GM21576 (cell line): Measurements from ENCODE around the gene PNCK.
"Not testable (repeated sequence)": the region's sequence is repeated elsewhere in the genome, so short reads cannot be mapped to it uniquely, and the experiment has no call there.

ENCODE experiments used
- ATAC-seq: cut with Tn5 transposase; IDR thresholded peaks from one replicate; pipeline ENCODE4 v1.9.1; 2021; ENCODE audit warnings: mild to moderate bottlenecking, moderate library complexity; ENCODE audit not compliant: unreplicated experiment

Gene PNCK

DNA sequence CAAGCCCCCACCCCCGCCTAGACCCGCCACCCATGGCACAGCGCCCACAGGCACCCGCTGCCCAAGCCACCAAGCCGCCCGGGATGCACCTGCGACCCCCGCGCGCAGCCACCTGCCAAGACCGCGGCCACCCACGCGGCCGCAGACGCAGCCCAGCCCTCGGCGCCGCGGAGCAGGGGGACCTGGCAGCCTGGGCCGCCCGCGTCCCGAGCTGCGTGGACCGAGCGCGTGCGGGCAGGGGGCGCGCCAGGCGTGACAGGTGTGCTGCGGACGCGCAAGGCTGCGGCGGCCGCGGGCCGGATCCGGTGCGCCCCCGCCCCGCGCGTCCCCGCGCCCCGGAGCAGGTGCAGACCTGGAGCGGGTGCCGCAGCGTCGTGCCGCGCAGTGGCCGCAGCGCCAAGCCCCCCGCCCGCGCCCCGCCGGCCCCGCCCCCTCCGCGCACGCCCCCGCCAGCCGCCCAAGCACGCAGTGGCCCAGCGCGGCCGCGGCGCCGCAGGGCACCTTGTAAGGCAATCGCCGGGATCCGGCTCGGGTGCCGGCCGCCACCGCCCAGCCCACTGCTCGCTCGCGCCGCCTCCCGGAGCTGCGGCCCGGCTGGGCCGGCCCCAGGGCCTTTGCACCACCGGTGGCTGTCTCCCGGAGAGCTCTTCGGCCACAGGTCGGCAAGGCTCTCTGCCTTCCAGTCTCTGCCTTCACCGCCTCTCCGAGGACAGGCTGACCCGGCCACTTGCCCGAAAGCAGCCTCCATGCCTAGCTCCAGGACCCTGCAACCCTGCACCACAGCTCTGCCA lies at the start of gene PNCK:
PNCK (minus strand) TSS at position 386 of the 791 bp plus-strand sequence. CDS start 737 bp downstream, outside the sequence.
- no peak for ATAC-seq

DNA sequence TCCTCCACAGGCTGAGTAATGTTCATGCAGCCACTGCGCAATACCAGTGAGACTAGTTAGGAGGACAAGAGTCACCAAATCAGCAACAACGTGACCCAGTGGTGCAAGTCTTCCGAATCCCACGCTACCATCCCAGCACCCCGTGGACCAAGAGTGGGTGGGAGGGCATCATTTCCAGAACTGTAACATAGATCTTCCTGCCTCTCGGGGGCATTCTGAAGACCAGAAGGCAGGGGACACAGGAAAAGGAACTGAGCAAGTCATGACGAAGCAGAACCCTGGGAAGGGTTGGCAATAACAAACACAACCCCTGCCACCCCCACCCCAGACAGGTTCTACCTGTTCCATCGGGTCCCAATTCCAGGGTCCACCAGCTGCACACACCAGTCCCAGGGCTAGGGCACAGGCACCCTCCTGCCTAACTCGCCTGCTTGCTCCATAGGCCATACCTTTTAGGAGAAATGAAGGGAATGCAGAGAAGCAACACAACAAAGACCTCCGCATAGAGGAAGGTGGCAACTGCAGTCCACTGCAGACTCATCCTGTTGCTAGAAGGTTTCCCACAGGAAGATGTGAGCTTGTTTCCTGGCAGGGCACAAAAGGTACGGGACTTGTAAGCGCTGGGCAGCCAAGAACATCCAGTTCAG lies 49.2 kb upstream of the PNCK start:
- ATAC-seq, result no peak

DNA sequence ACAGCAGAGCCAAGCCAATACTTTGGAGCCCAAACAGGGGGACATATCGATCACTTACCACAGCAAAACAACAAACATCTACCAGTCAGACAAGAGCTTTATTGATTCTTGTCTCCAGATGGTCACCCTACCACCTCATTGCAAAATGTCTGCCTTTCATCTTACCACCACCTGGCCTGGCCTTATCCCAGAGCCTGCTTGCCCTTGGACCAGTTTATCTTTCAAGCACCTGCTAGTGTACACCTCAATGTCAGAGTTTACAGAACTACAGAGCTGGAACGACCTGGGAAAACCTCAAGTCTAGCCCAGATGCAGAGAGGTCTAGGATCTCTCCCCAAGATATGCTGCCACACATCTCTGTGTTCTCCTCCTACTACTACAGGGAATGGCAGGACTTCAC lies 46.1 kb upstream of the PNCK start:
- ATAC-seq, result no peak

DNA sequence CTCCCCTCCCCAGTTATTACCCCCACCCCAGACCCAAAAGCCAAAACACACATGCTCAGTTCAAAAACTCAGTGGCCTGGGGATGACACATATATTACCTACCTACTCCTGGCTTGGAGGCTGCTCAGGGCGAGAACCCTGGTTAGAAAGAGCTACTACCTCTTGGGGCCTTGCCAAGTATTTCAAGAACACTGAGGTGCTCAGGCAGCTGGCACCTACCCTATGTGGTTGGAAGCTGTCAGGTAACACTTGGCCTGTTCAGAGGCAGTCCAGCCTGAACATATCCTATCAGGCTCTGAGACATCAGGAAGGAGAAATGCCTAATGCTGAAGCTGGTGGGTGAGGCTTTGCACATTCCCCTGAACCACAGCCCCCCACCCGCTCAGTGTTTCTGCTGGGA lies 45.6 kb upstream of the PNCK start:
- ATAC-seq, result no peak

DNA sequence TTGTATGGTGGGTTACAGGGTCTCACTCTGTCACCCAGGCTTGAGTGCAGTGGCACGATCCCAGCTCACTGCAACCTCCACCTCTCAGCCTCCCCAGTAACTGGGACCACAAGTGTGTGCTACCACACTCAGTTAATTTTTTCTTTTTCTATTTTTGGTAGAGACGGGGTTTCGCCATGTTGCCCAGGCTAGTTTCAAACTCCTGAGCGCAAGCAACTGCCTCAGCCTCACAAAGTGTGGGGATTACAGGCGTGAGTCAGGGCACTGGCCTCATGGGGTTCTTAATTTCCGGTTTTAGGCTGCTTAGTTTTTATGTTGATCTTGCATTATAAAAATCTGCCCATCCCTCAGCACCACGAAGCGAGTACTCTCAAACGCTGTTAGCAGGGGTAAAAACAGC lies 43.8 kb upstream of the PNCK start:
- ATAC-seq, result no peak

DNA sequence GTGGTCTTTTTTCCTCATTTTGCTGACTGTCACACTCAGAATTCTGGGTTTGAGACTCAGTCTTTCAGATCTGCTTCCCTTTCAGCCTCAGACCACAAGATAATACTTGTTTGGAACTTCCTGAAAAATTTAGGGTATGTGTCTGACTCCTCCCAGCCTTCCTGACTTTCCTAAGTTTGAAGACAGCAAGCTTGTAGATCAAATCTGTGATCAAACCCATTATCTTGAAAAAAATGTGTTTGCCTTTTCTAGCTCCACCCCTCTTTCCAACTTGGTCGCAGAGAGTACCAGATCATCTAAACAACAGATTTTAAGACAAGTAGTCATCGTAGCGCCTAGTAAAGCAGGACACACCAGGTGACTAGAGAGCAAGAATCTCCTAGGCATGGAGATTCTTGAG lies 40.6 kb upstream of the PNCK start:
- no peak for ATAC-seq

DNA sequence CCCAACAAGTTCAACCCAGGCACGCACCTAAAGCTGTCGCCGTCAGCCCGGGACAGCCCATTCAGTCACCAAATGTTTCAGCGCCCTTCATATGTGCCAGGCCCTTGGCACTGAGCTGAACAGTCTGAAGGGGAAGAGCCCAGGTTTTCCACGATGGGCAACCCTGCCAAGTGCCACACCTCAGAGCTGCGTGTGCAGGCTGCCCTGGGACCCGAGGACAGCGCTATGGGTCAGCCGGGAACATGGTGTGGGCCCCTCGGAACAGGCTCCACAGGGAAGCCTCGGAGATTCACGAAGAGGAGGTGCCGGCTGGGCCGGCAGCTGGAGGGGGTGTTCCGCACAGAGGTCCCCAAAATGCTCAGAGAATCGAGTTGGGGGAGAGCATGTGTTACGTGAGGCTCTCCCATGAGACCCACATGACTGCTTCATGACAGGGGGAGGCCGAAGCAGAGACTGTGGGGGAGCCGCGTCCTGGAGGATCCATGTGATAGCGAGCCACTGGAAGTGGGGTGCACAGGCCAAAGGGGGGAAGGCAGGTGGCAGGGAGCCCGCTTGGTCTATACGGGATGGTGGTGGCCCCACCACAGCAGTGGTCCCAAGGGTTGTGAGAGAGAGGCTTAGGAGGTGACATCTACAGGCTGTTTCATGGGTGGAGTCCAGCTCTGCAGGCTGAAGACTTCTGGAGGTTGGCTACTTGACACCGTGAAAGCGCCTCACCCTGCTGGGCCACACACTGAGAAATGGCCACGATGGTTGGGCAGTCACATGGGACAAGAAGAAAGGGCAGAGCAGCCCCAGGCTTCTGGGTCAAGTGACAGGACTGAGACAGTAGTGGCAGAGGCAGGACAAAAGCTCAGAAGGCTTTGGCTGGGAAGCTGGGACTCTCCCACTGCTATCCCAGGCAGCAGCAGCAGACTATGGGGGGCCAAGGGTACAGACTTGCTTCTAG lies 36.4 kb upstream of the PNCK start:
- no peak for ATAC-seq

DNA sequence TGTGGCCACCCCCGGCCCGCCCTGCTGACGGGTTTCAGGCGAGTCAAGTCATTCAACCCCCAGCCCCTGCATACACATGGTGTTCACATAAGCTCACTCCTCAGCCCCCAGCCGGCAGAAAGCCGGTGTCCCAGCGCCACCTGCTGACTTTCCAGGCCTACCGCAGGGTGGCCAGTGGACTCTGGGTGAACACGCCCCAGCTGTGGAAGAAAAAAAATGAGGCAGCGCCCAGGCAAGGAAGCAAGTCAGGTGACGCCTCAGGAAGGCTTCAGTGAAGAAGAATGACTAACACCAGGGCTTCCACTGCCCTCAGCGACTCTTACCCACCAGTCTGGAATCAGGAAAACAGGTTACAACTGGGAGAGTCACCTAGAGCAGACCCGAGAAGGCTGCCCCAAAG lies 34.8 kb upstream of the PNCK start:
- ATAC-seq, result peak; percentile 52

DNA sequence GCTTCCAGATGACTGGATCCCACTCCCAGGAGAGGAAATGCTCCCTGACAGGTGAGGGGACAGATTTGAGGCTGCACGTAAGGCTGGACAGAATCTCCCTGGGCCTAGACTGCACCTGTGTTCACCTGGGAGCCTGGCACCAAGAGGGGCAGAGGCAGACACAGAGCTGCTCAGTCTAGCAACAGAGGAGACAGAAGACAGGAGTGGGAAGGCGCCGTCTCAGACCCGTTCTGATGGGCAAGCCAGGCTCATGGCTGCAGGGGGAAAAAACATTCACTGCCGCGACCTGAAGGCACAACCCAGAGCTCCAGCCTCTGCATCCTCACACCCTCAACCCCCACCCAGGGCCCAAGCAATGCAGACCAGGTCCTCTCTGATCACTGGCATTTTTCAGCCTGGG lies 33.8 kb upstream of the PNCK start:
- no peak for ATAC-seq

DNA sequence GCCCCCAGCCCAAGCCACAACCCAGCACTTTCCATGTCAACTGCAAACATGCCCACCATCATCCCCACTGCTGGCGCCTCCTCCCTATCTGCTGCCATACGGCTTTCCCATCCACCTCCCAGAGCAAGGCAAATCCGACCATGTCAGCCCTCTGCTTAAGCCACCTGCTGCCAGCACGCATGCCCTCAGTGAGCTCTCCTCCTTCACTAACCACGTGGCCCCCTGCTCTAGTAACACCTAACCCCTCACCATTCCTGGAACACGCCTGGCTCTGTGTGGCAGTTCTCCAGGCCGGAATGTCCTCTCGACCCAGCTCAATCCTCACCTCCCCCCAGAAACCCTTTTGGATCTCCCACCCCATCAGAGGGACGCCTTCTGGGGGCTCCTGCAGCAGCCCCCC lies 33.2 kb upstream of the PNCK start:
- no peak for ATAC-seq

DNA sequence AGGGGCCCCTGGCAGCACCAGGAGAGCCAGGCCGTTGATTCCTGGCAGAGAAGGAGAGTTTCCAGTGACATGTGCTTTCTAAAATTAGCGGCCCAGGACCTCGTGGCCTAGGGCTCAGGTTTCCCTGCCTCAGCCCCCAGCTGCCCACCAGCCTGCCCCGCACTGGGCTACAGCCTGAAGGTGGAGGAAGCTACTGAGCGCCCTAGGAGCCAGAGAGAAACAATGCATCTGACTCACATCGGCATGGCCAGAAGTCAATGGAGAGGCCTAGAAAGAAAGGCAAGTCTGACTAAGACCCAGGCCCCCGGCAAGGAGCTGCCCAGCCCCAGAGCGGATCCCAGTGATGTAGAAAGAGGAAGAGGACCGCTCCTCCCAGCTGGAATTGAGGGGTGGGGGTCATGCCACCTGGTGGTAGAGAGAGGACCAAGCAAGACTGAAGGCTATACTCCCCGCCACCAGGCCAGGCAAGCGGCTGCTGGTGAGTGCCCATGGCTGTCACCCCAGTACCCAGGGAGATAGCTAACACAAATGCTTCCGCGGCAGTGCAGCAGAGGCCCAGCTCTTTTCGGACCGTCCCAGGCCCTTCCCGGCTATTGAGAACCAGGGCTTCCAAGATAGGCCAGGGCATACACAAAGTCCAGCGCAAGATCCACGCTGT lies 31.9 kb upstream of the PNCK start:
- ATAC-seq, result not testable (repeated sequence)

DNA sequence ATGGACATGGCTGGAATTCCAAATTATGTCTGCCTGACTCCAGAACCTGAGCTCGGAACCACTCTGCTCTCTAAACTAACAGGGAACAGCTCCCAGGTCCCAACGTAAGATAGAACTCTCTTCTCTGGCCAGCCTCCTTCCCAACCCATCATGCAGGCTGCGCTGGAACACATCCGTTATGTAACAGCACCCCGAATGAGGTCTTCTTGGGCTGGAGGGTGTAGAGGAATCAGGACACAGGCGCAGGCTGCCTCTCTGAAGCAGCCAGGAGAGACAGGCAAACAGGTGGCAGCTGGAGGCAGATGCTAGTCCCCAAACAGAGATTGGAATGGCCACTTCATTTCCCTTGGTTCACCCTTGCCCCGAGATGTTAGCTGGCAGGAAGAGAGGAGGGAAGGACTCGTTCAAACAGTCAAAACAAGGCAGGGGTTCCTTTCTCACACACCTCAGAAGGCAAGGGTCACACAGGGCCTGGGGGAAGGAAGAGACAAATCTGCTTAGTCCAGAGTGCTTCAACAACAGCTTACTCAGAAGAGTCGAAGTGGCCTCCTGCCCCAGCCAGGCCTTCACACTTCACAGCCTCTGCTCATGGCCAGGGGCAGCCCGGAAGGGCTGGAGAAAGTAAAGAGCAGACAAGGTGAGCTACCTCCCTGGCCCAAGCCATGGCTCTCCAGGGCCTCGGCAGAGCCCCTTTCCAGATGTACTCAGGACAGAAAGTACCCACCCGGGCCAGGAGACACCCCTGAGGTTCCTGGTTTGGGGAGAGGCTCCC lies 31.2 kb upstream of the PNCK start:
- ATAC-seq, result not testable (repeated sequence)

DNA sequence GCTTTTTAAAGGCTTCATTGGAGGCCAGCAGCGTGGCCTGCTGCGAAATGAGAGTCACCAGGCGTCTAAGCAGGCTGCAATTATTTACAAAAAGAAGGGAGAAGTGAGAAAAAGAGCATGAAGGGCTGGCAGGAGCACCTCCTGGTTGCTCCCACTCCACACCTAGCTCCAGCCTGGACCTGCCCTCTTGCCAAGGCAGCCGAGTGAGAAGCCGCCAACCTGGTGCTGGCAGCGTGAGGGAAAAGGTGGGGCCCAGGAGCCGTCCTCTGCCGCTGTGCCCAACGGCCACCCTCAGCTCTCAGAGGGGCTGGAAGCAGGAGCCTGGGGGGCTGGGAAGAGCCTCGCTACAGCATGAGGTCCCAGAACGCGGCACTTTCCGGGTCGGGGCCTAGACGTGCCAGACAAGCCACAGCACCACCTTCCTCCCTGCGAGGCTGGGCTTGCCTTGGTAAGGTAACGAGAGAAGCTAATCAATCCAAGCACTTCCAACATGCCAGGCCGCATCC lies 30.5 kb upstream of the PNCK start:
- ATAC-seq, result no peak

DNA sequence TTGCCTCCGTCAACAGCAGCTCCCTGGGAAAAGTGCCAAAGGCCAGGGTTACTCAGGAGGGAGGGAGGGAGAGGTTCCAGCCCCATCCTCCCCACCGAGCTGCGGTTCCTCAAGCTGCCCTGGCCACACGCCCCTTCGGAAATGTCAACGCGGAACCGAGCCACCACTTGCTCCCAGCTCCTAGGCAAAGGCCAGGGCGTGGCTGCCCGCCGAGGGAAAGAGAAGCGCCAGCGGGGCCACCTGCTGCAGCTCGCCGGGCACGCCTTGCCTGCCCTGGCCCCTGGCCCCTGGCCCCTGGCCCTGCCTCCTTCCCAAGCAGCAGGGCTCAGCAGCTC lies 29.4 kb upstream of the PNCK start:
- no peak for ATAC-seq

DNA sequence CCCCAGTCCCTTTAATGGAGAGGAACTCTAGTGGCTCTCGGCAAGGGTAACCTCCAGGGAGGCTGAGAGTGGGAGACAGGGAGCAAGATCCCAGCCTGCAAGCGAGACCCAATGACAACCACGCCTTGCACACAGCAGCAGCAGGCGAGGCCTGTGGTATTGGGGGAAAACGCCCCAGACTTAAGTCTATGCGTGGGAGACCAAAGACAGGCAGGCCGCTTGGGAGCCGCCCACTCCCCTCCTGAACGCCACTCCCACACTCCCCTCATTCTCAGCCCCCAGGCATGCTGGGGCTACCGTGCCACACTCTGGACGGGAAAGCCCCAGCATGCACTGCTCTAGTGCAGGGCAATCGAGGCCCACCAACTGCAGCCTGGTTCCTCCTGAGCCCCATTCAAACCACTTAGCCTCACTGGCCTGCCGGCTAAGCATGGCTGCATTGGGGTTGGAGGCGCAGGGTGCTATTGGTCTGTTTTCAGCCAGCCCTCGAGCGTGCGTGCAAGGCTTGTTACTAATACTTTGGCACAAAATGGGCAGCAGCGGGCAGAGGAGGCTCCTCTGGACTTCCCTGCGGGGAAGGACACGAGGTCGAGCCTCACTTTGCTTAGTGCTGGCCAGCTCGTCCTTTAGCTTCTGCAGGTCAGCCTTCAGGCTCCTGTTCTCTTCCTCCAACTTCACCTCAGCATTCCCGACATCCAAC lies 28.9 kb upstream of the PNCK start:
- ATAC-seq, result no peak

DNA sequence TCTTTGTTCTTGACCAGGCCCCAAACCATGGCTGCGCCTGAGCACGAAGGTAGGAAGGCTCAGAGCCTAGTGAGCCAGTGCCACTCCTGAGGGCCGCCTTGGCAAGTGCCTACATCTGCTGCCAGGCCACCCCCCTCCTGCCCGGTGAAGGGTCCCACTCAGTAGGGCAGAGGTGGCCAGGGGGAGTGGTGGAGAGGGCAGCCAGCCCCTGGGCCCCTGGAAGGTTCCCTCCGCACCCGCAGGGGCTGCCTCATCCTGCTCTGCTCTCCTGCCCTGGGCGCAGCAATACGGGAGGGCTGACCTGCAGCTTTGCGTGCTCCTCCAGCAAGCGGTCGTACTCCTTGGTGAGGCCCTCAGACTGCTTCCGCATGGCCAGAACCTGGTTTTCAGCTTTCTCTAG lies 28.1 kb upstream of the PNCK start:
- no peak for ATAC-seq

DNA sequence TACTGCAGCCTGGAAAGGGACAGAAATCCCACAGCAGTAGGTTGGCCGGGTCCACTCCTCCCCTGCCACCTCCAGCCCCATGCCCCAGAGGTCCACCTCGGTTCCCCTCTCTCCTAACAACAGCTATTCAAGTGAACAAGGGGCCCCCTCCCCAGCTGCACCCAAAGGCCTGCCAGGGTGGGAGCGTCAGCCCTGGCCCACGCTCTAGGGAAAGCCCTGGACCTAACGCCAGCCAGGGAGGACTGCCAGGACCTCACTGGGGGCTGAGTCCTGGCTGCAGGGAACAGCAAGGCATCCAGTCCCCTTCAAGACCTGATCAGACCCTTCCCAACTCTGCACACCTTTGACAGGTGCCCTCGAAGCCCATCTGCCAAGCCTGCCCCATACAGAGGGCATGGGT lies 27.4 kb upstream of the PNCK start:
- no peak for ATAC-seq

DNA sequence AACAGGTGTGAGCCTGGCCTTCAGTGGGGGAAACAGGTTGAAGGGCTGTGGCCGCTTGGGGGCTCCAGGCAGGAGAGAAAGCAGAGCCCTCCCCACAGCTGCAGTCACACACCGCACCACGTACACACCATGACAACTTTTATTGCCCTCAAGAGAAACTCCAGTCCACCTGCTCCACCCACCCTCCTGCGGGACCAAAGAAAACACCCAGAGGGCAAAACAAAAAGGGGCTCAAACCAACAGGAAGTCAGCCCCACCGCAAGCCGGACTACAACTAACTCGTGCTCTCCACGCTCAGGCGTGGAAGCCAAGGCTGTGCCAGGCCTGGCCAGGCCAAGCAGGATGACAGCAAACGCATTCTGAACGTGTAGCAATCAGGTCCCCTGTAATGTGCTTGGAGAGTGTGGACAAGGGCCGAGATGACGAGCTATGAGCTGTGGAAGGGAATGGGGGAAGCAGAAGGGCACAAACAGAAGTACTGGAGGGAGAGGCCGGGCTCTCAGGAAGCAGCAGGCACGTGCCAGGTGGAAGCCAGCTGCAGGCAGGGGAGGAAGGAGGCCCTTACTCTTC lies 26.8 kb upstream of the PNCK start:
- ATAC-seq, result no peak

DNA sequence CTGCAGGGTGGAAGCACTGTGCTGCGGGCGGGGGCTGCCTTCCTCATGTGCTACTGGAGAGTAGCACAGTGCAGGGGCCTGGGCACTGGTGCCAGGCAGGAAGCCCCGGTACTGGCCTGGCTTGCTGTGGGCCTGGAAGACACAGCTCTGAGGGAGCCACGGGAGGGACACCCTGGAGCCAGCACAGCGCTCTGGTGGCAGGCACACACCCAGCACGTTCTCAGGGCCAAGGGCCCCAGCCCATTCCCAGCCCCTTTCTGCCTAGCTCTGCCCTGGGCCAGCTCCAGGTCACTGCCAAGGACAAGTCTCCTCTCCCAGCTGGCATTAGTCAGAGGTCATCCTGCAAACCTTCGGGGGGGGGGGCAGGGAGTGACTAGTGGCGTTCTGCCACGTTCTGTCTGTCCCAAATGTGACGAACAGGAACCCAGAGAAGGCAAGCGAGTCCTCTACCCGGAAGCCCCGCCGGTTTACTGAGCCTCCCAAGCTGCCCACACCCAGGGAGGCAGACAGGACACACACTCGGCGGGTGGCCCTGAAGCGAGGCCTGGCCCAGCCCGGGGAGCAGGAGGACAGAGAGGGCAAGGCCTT lies 26.3 kb upstream of the PNCK start:
- ATAC-seq, result not testable (repeated sequence)
